Limb (tissue), 2 donors: Measurements from ENCODE around the gene TMOD1.
"Not testable (repeated sequence)": the region's sequence is repeated elsewhere in the genome, so short reads cannot be mapped to it uniquely, and the experiment has no call there.

Experiments
- DNase-seq, 2 donors: peaks; one replicate each; pipeline ENCODE4 v3.0.0-alpha.2; 2016; ENCODE audit errors: extremely low spot score in 2 of 2

TMOD1 gene

GRCh38 chr9:97501177-97501971, at the start of gene TMOD1:
Gene TMOD1, plus strand, starts transcription at chr9:97501666. Its CDS starts 22,523 bp downstream, at chr9:97524189.
- DNase-seq, result peak in 1 of 2 donors; percentile 66

GRCh38 chr9:97453573-97453972, 47.9 kb upstream of the TMOD1 start:
- not testable (repeated sequence) for DNase-seq

GRCh38 chr9:97456841-97457240, 44.6 kb upstream of the TMOD1 start:
- not testable (repeated sequence) for DNase-seq

DNA sequence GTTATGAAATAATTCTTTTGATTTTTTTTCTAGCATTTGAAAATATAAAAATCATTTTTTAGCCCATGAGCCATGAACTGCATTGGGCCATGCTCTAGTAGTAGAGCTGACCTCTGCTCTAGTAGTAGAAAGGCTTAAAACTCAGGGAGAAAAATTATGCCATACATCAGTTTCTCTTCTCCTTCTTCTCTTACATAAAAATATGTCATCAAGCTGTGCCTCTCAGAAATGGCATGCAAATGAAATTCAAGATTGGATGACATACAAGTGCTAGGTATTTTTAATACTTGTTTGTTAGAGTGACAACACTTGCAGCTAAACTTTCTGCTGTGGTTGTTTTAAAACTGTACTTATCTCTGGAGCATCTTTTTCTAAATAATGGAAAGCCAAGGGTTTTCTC, 42.1 kb upstream of the TMOD1 start:
- DNase-seq, result no peak

DNA sequence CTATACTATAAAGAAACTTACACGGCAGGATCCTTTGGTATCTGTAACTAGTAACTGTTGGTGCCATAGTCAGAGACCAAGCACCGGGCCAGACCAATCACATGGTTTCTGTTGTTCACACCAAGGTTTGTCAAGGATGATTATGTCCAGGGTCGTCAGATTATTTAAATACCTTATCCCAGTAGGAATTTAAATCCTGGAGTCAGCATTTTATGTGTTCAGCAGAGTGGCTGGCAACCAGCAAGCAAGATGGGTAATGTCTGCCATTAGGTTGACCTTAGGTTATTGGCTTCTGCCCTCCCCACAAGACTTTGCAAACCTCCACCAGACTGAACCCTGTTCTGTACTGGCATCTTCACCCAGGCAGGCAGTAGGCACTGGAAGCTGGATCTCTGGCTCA, 39.3 kb upstream of the TMOD1 start:
- DNase-seq, result no peak

DNA sequence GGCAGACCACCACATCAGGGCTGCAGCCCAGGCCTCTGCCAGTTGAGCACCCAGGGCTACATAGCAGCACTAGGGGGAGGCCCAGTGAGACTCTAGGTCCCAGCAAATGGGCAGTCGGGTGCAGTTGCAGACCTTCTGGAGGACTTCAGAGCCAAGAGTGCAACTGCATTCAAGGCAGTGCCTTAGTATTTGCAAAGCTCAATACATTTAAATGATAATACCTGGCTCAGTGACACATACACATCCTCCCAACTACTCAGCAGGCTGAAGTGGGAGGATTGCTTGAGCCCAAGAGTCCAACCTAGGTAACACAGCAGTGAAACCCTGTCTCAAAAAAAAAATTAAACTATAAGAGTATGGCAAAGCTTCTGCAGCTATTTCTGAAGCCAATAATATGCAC, 38.6 kb upstream of the TMOD1 start:
- no peak for DNase-seq

GRCh38 chr9:97468658-97469448, 32.6 kb upstream of the TMOD1 start:
- DNase-seq, result peak; percentile 43 to 74

- no peak for DNase-seq
Measured at GRCh38 chr9:97470076-97470475, 31.4 kb upstream of the TMOD1 start.

DNA sequence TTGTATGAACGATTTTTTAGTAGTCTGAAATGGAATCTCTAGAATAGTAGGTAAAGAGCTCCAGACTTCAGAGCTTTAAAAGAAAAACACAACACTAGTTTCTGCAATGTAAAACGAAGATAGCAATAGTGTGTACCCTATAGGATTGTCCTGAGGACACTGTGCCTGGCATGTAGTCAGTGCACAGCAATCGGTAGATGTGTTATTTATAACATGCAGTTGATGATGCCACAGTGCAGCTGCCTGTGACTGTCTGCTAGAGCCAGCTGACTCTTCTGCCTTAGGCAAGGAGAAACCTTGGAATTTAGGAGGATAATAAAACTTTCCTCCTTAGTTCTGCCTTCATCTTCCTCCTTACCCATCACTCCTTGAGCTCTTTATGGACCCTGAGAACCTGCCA, 27.7 kb upstream of the TMOD1 start:
- no peak for DNase-seq

GRCh38 chr9:97474372-97474925, 27.0 kb upstream of the TMOD1 start:
- no peak for DNase-seq

DNA sequence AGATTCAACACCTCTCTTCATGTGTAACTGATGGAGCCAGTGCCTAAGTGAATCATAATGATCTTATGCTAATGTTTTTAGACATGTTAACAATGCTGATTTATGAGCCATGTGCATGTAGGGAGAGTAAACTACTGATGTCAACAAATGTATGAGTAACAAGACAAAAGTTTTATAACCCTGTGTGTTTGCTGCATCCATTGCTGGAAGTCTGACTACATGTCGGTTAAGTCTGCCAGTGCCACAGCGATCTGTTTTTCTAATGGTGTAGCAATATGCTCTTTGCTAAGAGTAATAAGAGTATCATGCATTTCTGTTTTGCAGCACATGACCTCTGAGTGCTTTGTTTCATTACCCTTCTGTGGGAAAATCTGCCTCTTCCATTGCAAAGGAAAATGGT, 26.4 kb upstream of the TMOD1 start:
- DNase-seq, result no peak

DNA sequence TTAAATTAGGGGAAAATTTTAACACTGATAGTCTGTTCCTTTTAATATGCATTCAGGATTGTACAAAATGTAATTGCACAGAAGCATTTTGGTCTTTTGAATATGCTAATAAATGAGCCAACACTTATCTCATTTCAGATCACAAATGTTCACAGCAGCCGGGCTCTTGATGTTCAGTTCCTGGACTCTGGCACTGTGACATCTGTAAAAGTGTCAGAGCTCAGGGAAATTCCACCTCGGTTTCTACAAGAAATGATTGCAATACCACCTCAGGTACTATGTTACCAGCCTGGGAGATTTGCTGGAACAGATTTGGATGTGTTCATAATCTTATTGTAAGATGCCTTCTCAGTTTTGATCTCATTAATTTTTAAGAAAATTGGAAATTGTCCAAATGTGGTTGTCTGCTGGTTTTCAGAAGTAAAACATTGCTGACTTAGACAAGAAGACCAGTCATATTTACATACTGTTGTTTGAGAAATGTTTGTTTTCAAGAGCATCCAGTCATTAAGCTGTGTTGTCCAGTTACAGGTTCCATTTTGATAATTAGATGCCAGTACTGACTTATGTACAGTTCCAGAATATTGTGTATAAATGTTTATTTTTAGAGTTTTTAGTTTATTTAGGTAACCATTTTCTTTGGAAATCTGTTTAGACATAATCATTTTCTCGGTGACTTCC, 23.0 kb upstream of the TMOD1 start:
- DNase-seq, result no peak

DNA sequence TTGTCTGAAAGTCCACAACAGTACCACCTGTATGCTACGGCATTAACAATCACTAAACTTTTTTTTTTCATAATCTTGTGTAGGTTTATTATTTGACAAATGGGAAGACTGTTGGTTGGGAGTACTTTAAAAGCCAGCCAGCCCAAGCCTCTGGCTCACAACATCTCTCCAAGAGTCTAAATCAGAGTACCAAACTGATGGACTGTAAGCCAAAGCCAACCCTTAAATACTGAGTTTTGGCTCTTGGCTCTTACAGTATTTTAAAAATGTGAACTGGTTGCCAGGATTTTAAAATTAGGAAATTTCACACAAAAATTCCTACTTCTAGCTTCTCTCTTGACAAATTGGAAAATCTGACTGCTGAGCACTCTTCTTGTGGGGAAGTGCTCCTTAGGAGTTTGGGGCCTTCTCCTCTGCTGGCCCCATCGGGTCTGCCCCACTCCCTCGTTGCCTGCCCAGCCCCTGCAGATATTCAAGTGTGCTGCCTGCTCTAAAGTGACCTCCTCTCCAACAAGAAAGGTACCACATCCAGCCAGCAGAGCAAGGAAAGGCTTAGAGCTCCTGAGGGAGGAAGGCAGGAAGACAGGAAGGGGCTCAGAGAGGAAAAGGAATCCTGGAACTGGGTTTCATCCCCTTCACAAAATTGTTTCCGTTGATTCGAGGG, 21.8 kb upstream of the TMOD1 start:
- DNase-seq, result no peak

DNA sequence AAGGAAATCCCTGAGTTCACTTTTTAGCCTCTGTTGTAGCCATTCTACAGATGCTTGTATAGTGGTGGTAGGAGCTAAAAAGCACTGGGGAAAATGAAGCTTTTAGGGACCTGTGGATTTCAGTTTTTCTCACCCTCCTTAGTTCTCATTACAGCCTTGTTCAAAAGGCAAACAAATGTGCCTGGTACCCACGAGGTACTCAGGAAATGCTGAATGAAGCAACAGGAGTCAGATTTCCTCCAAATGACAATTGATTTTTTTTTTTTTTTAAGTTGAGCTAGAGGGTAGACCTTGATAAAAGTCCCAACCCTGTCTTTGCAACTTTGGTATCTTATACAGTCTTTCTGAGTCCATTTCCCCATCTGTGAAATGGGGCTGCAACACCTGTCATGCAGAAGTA, 21.3 kb upstream of the TMOD1 start:
- no peak for DNase-seq

- DNase-seq, result no peak
Measured at GRCh38 chr9:97480749-97481148, 20.7 kb upstream of the TMOD1 start.

DNA sequence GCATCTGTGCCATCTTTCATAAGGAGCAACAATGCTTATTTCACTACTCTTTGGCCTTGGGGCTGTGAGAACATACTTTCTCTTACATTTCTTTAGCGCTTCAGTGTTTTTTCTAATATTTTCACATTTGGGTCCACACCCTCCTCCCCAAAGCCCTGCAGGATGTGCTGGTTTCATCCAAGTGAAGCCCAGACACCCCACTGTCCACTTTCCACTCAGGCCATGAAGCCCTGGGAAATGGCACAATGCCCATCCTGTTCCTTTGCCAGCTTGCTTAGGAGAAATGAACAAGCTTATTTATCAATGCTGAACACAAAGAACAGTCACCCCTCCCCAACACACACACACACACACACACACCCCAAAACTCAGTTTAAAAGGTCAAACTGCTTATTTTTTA, 17.3 kb upstream of the TMOD1 start:
- peak in 1 of 2 donors; percentile 35 for DNase-seq

DNA sequence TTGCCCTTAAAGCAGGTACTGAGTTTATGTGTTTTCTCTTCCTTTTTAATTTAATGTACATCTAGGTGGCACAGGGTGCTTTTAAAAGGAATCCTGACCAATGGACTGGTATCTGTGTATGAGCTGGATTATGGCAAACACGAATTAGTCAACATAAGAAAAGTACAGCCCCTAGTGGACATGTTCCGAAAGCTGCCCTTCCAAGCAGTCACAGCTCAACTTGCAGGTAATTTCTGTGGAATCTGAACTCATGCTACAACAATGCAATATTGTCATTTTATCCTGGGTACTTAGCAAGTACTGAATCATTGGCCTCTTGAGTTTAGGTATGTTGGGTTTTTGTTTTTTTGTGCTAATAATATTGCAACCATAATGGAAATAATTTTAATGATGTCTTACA, 14.4 kb upstream of the TMOD1 start:
- no peak for DNase-seq

DNA sequence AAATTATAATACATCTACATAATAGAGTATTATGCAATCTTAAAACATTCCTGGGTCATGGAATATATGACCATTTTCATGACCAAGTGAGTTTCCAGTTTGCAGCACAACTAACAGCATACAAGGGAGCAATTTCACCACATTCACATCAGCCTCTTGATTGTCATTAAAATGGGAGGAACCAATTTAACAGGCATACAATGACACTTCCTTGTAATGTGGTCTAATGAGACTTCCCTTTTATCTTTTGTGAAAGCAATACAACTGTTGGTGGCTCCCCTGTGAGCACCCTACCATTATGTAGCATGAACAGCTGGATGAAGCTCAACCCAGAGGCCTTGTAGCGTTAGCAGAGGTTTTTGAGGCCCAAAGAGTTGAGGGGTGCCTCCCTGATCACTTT, 13.6 kb upstream of the TMOD1 start:
- DNase-seq, result no peak

DNA sequence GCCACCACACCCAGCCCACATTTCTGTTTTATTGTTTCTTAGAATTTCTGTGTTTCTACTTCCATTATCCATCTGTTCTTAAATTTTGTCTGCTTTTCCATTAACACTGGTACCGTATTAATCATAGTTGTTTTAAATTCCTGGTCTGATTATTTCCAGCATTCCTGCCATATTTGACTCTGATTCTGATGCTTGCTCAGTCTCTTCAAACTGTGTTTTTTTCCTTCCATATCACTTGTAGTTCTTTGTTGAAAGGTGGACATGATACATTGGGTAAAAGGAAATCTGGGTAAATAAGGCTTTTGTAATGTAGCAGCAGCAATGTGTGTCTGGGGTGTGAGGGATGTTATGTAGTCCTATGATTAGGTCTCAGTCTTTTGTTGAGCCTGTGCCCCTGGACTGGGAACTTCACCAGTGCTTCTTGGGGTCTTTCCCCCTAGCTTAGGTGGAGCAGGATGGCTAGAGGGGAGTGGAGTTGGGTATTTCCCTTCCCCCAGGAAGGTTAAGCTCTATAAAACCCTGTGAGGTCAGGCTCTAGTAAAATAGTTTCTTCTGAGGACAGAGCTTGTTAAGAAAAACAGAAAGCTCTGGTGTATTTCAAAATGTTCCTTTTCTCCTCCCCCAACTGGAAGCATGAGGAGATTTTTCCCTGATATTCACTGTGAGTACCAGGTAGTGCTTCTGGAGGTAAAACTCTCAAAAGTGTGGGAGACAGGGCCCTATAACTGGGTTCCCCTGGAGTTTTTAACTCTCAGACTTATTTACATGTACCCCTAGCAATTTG, 10.1 kb upstream of the TMOD1 start:
- no peak for DNase-seq

GRCh38 chr9:97497558-97498375, 3.7 kb upstream of the TMOD1 start:
- not testable (repeated sequence) for DNase-seq
